Small intestine (tissue), 7 donors: ENCODE measurements around the gene CHP1. TPM values are rescaled to one million over a fixed set of nuclear protein-coding genes. Genes with fewer than 3 reads are reported as not detected.
A peak's percentile ranks its signal among the peaks of the same experiment; 100 is the strongest.
"Not testable (repeated sequence)": the region's sequence is repeated elsewhere in the genome, so short reads cannot be mapped to it uniquely, and the experiment has no call there.

ENCODE experiments used
- DNase-seq, 2 donors: peaks; one replicate each; pipeline versions ENCODE4 v3.0.0 to v3.0.0-alpha.2; 2013
- FAIRE-seq: peaks from 2 replicates; lab custom pipeline; 2012; peaks lifted over from hg19 to GRCh38; lab: Jason Lieb, UNC
- H3K27ac ChIP-seq, 3 donors: one replicate each; pipeline ENCODE4 v1.5.1; 2013; ENCODE audit warnings: low read length in 2 of 3, mild to moderate bottlenecking in 2 of 3, control low read depth in 1 of 3, inconsistent platforms in 1 of 3, low read depth in 1 of 3, moderate library complexity in 1 of 3
- H3K27me3 ChIP-seq, 3 donors: one replicate each; pipeline ENCODE4 v1.6.1; 2013; ENCODE audit warnings: low read length in 3 of 3, inconsistent platforms in 1 of 3; ENCODE audit not compliant: control insufficient read depth in 3 of 3, insufficient read depth in 3 of 3
- H3K36me3 ChIP-seq, 3 donors: one replicate each; pipeline ENCODE4 v1.6.1; 2013; ENCODE audit warnings: low read length in 3 of 3, inconsistent platforms in 1 of 3, low read depth in 1 of 3, mild to moderate bottlenecking in 1 of 3, moderate library complexity in 1 of 3; ENCODE audit not compliant: control insufficient read depth in 3 of 3, insufficient read depth in 2 of 3
- H3K4me1 ChIP-seq, 3 donors: one replicate each; pipeline ENCODE4 v1.6.1; 2013; ENCODE audit warnings: low read length in 2 of 3, inconsistent platforms in 1 of 3, low read depth in 1 of 3, mild to moderate bottlenecking in 1 of 3, moderate library complexity in 1 of 3; ENCODE audit not compliant: control insufficient read depth in 3 of 3, insufficient read depth in 2 of 3
- H3K4me3 ChIP-seq, 3 donors: one replicate each; pipeline ENCODE4 v1.5.1; 2013; ENCODE audit warnings: low read length in 3 of 3, control low read depth in 1 of 3, inconsistent platforms in 1 of 3, low read depth in 1 of 3, mild to moderate bottlenecking in 1 of 3, moderate library complexity in 1 of 3
- H3K9me3 ChIP-seq, 2 donors: one replicate each; pipeline ENCODE4 v1.6.1; 2013; ENCODE audit warnings: low read depth in 1 of 2, low read length in 1 of 2; ENCODE audit not compliant: control insufficient read depth in 2 of 2, insufficient read depth in 1 of 2
- WGBS, 3 donors: extraction: QIAGEN DNeasy Blood & Tissue Kit; methylation state at CpG; one replicate each; pipeline ENCODE4 v1.1.7; 2013; 5-methylcytosine and 5-hydroxymethylcytosine counted together
- polyA plus RNA-seq, 4 donors: library from polyadenylated mRNA; stranded (reverse) in 3 of 4; unstranded in 1 of 4; fragments of 200-250 nt in 3 of 4; fragments of 120-200 nt in 1 of 4; gene quantifications; one replicate each; pipeline versions ENCODE4 v1.2.1 to v1.2.3, GENCODE V29; 2013
- donor health status: healthy with polysubstance abuse.
- donor health status: control.
- donor health status: control.
- donor health status: Bipolar disorder and iron deficiency.
- donor health status: healthy.

Gene CHP1
- polyA plus RNA-seq, 4 donors: 67.4 to 147 (median 109) TPM

DNA sequence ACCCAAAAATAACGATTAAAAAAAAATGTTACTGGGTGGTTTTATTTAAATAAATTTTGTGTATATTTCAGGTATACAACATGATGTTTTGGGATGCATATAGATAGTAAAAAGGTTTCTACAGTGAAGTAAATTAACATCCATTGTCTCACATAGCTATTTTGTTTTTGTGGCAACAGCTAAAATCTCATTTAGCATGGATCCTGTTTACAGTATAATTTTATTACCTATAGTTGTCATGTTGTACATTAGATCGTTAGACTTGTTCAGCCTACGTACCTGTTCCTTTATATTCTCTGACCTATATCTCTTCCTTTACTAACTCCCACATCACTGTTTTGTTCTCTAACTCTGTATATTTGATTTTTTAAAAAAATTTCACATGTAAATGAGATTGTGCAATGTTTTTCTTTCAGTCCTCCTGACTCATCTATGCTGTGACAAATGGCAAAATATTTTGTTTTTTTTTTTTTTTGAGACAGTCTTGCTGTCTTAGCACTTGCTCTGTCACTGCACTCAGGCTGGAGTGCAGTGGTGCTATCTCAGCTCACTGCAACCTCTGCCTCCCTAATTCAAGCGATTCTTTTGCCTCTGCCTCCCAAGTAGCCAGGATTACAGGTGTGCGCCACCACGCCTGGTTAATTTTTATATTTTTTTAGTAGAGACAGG lies 55.7 kb downstream of the CHP1 start:
- 91 to 98% (median 95%) methylated on average over 6 of the region's 6 CpGs for WGBS, 3 donors
- Histone ChIP-seq H3K4me3 (no peak overlapping the region), H3K27me3 (no peaks in the 10 kb centered on the region), H3K27ac (no peak overlapping the region), H3K4me1 (peaks cover 0 to 11% (median 5%) of the 10 kb centered on the region in 3 donors), H3K9me3 (no peaks in the 10 kb centered on the region), H3K36me3 (peaks cover 5 to 36% (median 10%) of the 10 kb centered on the region in 3 donors)
- DNase-seq (no peak), FAIRE-seq (no peak)

DNA sequence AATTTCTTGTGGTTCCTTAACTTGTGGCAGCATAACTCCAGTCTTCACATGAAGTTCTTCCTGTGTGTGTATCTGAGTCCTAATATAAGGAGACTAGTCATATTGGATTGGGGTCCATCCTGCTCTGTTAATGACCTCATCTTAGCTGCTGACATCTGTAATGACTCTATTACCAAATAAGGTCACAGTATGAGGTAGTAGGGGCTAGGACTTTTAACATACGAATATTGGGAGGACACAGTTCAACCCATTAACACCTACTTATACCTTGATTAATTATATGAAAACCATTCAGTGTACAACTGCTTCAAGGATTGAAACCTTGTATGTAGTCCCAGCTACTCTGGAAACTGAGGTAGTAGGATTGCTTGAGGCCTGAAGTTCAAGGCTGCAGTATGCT lies 57.4 kb downstream of the CHP1 start:
- Histone ChIP-seq H3K27me3 (no peaks in the 10 kb centered on the region), H3K4me1 (peaks cover 0 to 5% (median 5%) of the 10 kb centered on the region in 3 donors), H3K9me3 (no peaks in the 10 kb centered on the region), H3K27ac (no peak overlapping the region), H3K4me3 (no peak overlapping the region), H3K36me3 (peaks cover 5 to 40% (median 11%) of the 10 kb centered on the region in 3 donors)
- WGBS, 3 donors: 73 to 88% (median 85%) methylated on average over 1 of the region's 1 CpG
- FAIRE-seq: no peak
- DNase-seq: no peak

DNA sequence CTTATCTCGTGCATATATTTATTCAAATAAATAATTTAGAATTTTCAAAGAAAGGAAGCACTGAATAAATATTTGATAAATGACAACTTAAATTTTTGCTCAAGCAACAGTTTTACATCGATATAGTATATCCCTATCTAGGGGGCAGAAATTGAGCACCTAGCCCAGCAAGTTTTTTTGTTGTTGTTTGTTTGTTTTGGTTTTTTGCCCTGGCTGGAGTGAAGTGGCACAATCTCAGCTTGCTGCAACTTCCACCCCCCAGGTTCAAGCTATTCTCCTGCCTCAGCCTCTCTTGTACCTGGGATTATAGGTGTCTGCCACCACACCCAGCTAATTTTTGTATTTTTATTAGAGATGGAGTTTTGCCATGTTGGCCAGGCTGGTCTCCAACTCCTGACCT lies 58.9 kb downstream of the CHP1 start:
- Histone ChIP-seq H3K9me3 (no peaks in the 10 kb centered on the region), H3K36me3 (peaks cover 5 to 45% (median 11%) of the 10 kb centered on the region in 3 donors), H3K4me1 (peaks cover 0 to 5% (median 5%) of the 10 kb centered on the region in 3 donors), H3K4me3 (no peak overlapping the region), H3K27me3 (no peaks in the 10 kb centered on the region), H3K27ac (no peak overlapping the region)
- DNase-seq (no peak), FAIRE-seq (no peak)
- WGBS, 3 donors: 87 to 91% (median 88%) methylated on average over 2 of the region's 2 CpGs

DNA sequence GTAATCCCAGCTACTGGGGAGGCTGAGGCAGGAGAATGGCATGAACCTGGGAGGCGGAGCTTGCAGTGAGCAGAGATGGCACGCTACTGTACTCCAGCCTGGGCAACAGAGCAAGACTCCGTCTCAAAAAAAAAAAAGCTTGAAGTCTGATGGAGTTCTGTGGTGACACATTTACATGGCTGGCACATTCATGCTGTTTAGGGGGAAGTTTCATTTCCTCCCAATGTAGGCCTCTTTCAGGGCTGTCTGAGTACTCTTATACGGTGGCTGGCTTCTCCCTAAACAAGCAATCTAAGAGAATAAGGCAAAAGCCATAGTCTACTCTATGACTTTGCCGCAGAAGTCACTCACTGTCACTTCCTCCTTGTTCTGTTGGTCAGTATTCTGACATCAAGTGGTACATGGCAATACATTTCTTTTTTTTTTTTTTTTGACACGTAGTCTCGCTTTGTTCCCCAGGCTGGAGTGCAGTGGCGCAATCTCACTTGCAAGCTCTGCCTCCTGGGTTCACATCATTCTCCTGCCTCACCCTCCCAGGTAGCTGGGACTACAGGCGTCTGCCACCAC lies 60.1 kb downstream of the CHP1 start:
- peak overlapping the region in 1 of 3 donors; percentile 57 for H3K27ac ChIP-seq
- H3K27me3 ChIP-seq: no peaks in the 10 kb centered on the region
- no peak for FAIRE-seq
- H3K36me3 ChIP-seq: peaks cover 5 to 50% (median 9%) of the 10 kb centered on the region in 3 donors
- DNase-seq: no peak
- WGBS, 3 donors: 80 to 92% (median 86%) methylated on average over 9 of the region's 9 CpGs
- H3K4me3 ChIP-seq: no peak overlapping the region
- no peaks in the 10 kb centered on the region for H3K4me1 ChIP-seq
- no peaks in the 10 kb centered on the region for H3K9me3 ChIP-seq

DNA sequence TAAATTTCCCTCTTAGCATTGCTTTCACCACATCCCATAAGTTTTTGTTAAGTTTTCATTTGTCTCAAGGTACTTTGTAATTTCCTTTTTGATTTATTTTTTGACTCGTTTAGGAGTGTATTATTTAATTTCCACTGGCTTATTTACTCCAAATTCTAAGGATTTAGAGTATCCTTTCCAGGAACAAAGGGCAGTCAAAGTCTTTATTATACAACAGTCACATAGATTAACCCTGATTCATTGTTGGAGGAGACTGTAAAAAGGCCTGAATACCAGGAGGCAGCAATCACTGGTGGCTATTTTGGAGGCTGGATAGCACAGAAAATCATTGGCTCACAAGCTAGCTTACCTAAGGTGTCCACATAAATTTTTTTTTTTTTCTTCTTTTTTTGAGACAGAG lies 61.5 kb downstream of the CHP1 start:
- Histone ChIP-seq H3K4me3 (no peak overlapping the region), H3K36me3 (peaks cover 6 to 52% (median 8%) of the 10 kb centered on the region in 3 donors), H3K4me1 (no peaks in the 10 kb centered on the region), H3K27me3 (no peaks in the 10 kb centered on the region), H3K27ac (peak overlapping the region in 1 of 3 donors; percentile 58), H3K9me3 (no peaks in the 10 kb centered on the region)
- FAIRE-seq: no peak
- no peak for DNase-seq
- WGBS, 3 donors: 24 to 48% (median 45%) methylated on average over 1 of the region's 1 CpG

DNA sequence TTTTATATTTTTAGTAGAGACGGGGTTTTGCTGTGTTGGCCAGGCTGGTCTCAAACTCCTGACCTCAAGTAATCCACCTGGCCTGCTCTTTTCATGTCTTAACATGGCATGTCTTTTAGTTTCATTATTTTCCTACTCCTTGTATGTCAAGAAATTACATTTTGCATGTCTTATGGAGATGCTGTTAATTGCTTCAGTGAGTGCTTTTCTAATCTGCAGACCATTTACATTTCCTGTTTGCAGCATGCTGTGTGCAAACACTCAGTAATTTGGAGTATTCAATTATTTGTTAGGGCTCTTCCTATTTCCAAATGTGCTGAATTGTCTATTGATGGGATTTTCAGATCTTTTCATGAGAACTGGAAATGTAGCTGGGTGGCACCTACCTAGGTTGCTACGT lies 70.1 kb downstream of the CHP1 start:
- H3K4me1 ChIP-seq, H3K27me3 ChIP-seq, DNase-seq, H3K4me3 ChIP-seq, FAIRE-seq, H3K27ac ChIP-seq, H3K9me3 ChIP-seq: not testable (repeated sequence)
- peaks cover 1 to 20% (median 6%) of the 10 kb centered on the region in 3 donors for H3K36me3 ChIP-seq
- 92 to 100% (median 95%) methylated on average over 2 of the region's 2 CpGs for WGBS, 3 donors

DNA sequence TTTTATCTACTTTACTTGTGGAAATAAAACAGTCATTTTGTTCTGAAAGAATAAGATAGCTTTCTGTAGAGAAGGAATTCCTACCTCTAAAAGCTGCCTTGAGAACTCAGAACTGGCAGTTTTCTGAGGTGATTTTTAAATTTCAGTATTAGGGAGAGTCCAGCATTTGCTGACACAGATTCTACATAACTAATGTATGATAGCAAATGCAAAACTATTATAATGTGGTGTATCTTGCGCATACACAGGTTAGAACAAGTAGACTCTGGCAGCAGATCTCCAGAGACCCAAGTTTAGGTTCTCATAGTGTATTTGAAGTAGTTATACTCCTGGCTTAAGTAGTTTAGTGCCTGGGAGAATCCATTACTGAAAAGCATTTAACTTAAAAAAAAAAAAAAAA lies 70.5 kb downstream of the CHP1 start:
- FAIRE-seq (no peak), DNase-seq (no peak)
- no peak overlapping the region for H3K4me3 ChIP-seq
- no peaks in the 10 kb centered on the region for H3K9me3 ChIP-seq
- H3K4me1 ChIP-seq: no peaks in the 10 kb centered on the region
- H3K27ac ChIP-seq: no peak overlapping the region
- peaks cover 1 to 17% (median 6%) of the 10 kb centered on the region in 3 donors for H3K36me3 ChIP-seq
- 100% methylated on average over 1 of the region's 1 CpG for WGBS, 3 donors
- H3K27me3 ChIP-seq: no peaks in the 10 kb centered on the region

DNA sequence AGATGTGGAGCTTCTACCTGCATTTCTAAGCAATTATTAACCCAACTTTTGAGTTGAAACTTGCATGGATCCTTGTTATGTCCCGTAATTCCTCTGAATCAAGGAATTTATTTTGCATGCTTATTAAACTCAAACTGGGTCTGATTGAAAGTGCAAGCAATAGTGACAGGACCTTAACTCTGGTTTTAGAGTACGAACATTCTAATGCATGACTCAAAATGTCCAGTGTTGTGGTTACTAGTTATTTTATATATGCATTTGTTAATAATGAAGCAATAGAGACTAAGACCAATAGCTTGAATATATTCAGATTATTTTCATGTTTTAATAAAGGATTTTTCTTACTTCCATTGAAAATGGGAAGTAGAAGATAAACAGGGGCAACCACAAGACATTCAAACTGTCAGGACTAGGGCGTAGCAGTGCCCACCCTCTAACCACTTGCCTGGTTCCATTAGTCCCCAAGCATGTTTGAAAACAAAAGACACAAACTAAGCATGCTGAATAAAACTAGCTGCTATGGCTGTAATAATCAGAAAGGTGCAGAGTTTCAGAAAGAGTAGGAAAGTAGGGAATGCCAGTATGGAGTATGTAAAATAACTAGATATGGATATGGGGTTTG lies 73.2 kb downstream of the CHP1 start:
- peaks cover 0 to 11% (median 1%) of the 10 kb centered on the region in 3 donors for H3K36me3 ChIP-seq
- H3K4me3 ChIP-seq: no peak overlapping the region
- H3K4me1 ChIP-seq: no peaks in the 10 kb centered on the region
- no peaks in the 10 kb centered on the region for H3K27me3 ChIP-seq
- H3K9me3 ChIP-seq: no peaks in the 10 kb centered on the region
- FAIRE-seq: no peak
- WGBS, 3 donors: 83 to 92% (median 88%) methylated on average over 3 of the region's 3 CpGs
- no peak overlapping the region for H3K27ac ChIP-seq
- no peak for DNase-seq
